NCI-H524 treated with DMSO at 0.1 percent for 48 hours (cell line): ENCODE data around the gene IL1A.
"Not testable (repeated sequence)": the region's sequence is repeated elsewhere in the genome, so short reads cannot be mapped to it uniquely, and the experiment has no call there.

Source experiments
- DNase-seq: peaks from one replicate; lab custom pipeline; 2025; lab: John Stamatoyannopoulos, UW

Gene IL1A

GRCh38 chr2:112784199-112785189, at the start of gene IL1A:
Gene IL1A, minus strand, starts transcription at chr2:112784493. Its CDS starts 723 bp downstream, at chr2:112783770.
- DNase-seq = no peak

GRCh38 chr2:112833976-112834375, 49.7 kb upstream of the IL1A start:
- DNase-seq = no peak

GRCh38 chr2:112833639-112833931, 49.3 kb upstream of the IL1A start:
- DNase-seq = not testable (repeated sequence)

GRCh38 chr2:112832841-112833638, 48.7 kb upstream of the IL1A start:
- DNase-seq = no peak

GRCh38 chr2:112831946-112832840, 47.9 kb upstream of the IL1A start:
- DNase-seq = no peak

GRCh38 chr2:112831513-112831845, 47.2 kb upstream of the IL1A start:
- no peak for DNase-seq

- DNase-seq = no peak
These were observed 46.6 kb upstream of the IL1A start for GRCh38 chr2:112830682-112831512.

GRCh38 chr2:112829961-112830681, 45.8 kb upstream of the IL1A start:
- no peak for DNase-seq

- no peak for DNase-seq
These were observed 45.0 kb upstream of the IL1A start for GRCh38 chr2:112829101-112829960.

GRCh38 chr2:112828251-112828691, 44.0 kb upstream of the IL1A start:
- no peak for DNase-seq

GRCh38 chr2:112827604-112828185, 43.4 kb upstream of the IL1A start:
- no peak for DNase-seq

- no peak for DNase-seq
These were observed 42.7 kb upstream of the IL1A start for GRCh38 chr2:112827009-112827408.

- no peak for DNase-seq
These were observed 41.4 kb upstream of the IL1A start for GRCh38 chr2:112825706-112826105.

- DNase-seq = no peak
These were observed 40.4 kb upstream of the IL1A start for GRCh38 chr2:112824694-112825085.

GRCh38 chr2:112821682-112822081, 37.4 kb upstream of the IL1A start:
- no peak for DNase-seq

- no peak for DNase-seq
These were observed 36.8 kb upstream of the IL1A start for GRCh38 chr2:112821142-112821541.

- DNase-seq = no peak
These were observed 36.0 kb upstream of the IL1A start for GRCh38 chr2:112820343-112820742.

GRCh38 chr2:112819081-112819480, 34.8 kb upstream of the IL1A start:
- no peak for DNase-seq
